Neural cell (in vitro differentiated cells): ENCODE data around the gene TMPRSS6. TPM values are rescaled to one million over a fixed set of nuclear protein-coding genes. Genes with fewer than 3 reads are reported as not detected.

Source experiments
- H2AFZ ChIP-seq: fragments of 200-600, 300-800 bp; sonication (generic), shearing (Covaris generic); 2 replicates; pipeline ENCODE4 v1.6.0; 2014; ENCODE audit warnings: low read depth, mild to moderate bottlenecking, antibody characterized with exemption, low read length, moderate library complexity
- H3F3A ChIP-seq: fragments of 200-600 bp; shearing (Covaris generic); 2 replicates; pipeline ENCODE4 v1.6.1; 2016; ENCODE audit warnings: mild to moderate bottlenecking, moderate library complexity, mixed read lengths, antibody characterized with exemption, low read length; ENCODE audit not compliant: insufficient read depth, poor library complexity, severe bottlenecking
- H3K27ac ChIP-seq: fragments of 200-600, 300-800 bp; sonication (generic), shearing (Covaris generic); 2 replicates; pipeline ENCODE4 v1.5.1; 2014; ENCODE audit warnings: mild to moderate bottlenecking, low read length, moderate library complexity
- H3K27me3 ChIP-seq: fragments of 300-800, 200-600 bp; sonication (generic), shearing (Covaris generic); 2 replicates; pipeline ENCODE4 v1.6.0; 2014; ENCODE audit warnings: mild to moderate bottlenecking, low read depth, low read length, moderate library complexity; ENCODE audit not compliant: insufficient read depth
- H3K36me3 ChIP-seq: fragments of 300-800, 200-600 bp; sonication (generic), shearing (Covaris generic); 2 replicates; pipeline ENCODE4 v1.5.1; 2014; ENCODE audit warnings: mild to moderate bottlenecking, antibody characterized with exemption, low read length, moderate library complexity; ENCODE audit not compliant: insufficient read depth
- H3K4me2 ChIP-seq: fragments of 300-800, 200-600 bp; sonication (generic), shearing (Covaris generic); 2 replicates; pipeline ENCODE4 v1.6.0; 2014; ENCODE audit warnings: mild to moderate bottlenecking, low read length
- H3K4me3 ChIP-seq: fragments of 300-800, 200-600 bp; sonication (generic), shearing (Covaris generic); 2 replicates; pipeline ENCODE4 v1.5.1; 2014; ENCODE audit warnings: mild to moderate bottlenecking, low read length, moderate library complexity
- H3K79me2 ChIP-seq: fragments of 200-600 bp; shearing (Covaris generic); replicated peaks from 2 replicates; pipeline ENCODE4 v1.6.0; 2014; ENCODE audit warnings: mild to moderate bottlenecking, low read length, moderate library complexity; ENCODE audit not compliant: insufficient read depth
- H3K9ac ChIP-seq: fragments of 300-800, 200-600 bp; sonication (generic), shearing (Covaris generic); 2 replicates; pipeline ENCODE4 v1.6.1; 2016; ENCODE audit warnings: mild to moderate bottlenecking, low read length, mixed read lengths
- H3K9me2 ChIP-seq: fragments of 200-600 bp; shearing (Covaris generic); 2 replicates; pipeline ENCODE4 v1.6.1; 2016; ENCODE audit warnings: mild to moderate bottlenecking, low read length, mixed read lengths; ENCODE audit not compliant: insufficient read depth
- H3K9me3 ChIP-seq: fragments of 200-600, 300-800 bp; sonication (generic), shearing (Covaris generic); 2 replicates; pipeline ENCODE4 v1.6.1; 2016; ENCODE audit warnings: mild to moderate bottlenecking, mixed run types, low read length, moderate library complexity, mixed read lengths
- H4K20me1 ChIP-seq: fragments of 200-600 bp; shearing (Covaris generic); 2 replicates; pipeline ENCODE4 v1.6.1; 2016; ENCODE audit warnings: mild to moderate bottlenecking, mixed run types; ENCODE audit not compliant: insufficient read depth
- EP300 ChIP-seq: fragments of 450-650 bp; conservative IDR thresholded peaks from 2 replicates; pipeline ENCODE4 v1.6.1; 2014; ENCODE audit warnings: antibody characterized with exemption, mild to moderate bottlenecking, moderate library complexity; ENCODE audit not compliant: poor library complexity, severe bottlenecking
- EZH2 ChIP-seq: fragments of 200-600, 300-800 bp; shearing (Covaris generic), sonication (generic); IDR thresholded peaks from 2 replicates; pipeline ENCODE4 v1.6.1; 2014; ENCODE audit warnings: antibody characterized with exemption, low read length, borderline replicate concordance, mild to moderate bottlenecking; ENCODE audit not compliant: insufficient read depth, poor library complexity, severe bottlenecking
- MXI1 ChIP-seq: fragments of 450-650 bp; conservative IDR thresholded peaks from 2 replicates; pipeline ENCODE4 v1.6.1; 2014; ENCODE audit warnings: antibody characterized with exemption, mild to moderate bottlenecking; ENCODE audit not compliant: poor library complexity, severe bottlenecking
- POLR2AphosphoS5 ChIP-seq: IDR thresholded peaks from 2 replicates; pipeline ENCODE4 v1.6.1; 2012
- RAD21 ChIP-seq: fragments of 450-650 bp; conservative IDR thresholded peaks from 2 replicates; pipeline ENCODE4 v1.6.1; 2014; ENCODE audit warnings: antibody characterized with exemption, mild to moderate bottlenecking, moderate library complexity
- SMC3 ChIP-seq: fragments of 450-650 bp; conservative IDR thresholded peaks from 2 replicates; pipeline ENCODE4 v1.6.1; 2014; ENCODE audit warnings: antibody characterized with exemption, mild to moderate bottlenecking, moderate library complexity; ENCODE audit not compliant: poor library complexity
- TAF1 ChIP-seq: IDR thresholded peaks from 2 replicates; pipeline ENCODE4 v1.6.1; 2012; ENCODE audit warnings: low read depth
- polyA plus RNA-seq: library from polyadenylated mRNA; depleted of rRNA; stranded (reverse); fragments of >200 nt; gene quantifications from 2 replicates; pipeline ENCODE4 v1.2.3, GENCODE V29; 2014
- TF ChIP-seq, protein P1 (sequence below): fragments of 450-650 bp; IDR thresholded peaks from 2 replicates; pipeline ENCODE4 v1.5.1; 2014; ENCODE audit warnings: antibody characterized with exemption, mild to moderate bottlenecking, moderate library complexity; ENCODE audit not compliant: poor library complexity, severe bottlenecking
- TF ChIP-seq, protein P2 (sequence below): IDR thresholded peaks from 2 replicates; pipeline ENCODE4 v1.6.1; 2012; ENCODE audit warnings: borderline replicate concordance

The TMPRSS6 gene
- polyA plus RNA-seq, 1 donor from 2014 or later: not detected

DNA sequence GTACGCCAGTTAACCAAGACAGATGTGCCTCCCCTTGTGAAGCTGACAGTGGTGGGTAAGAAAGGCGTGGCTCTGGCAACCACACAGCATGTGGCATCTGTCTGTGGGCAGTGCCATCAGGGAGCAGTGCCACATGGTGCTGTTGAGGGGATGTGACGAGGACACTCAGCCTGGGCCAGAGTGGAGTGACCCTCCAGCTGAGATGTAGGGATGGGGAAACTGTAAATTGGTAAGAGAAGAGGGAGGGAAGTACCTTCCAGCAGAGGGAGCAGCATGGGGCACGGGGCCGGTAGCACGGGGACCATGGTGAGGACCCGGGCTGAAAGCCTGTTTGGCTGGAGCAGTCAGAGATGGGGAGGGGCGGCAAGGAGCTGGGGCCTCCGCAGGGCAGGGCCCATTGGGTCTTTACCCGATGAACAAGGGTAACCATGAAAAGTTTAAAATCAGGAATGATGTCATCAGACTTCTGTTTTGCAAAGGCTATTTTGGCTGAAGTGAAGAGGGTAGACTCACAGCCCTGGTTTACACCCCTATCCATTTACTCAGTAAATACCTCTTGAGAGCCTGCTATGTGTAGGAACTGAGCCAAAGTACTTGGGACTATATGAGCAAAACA lies 10.4 kb downstream of the TMPRSS6 start:
- no peaks in the 10 kb centered on the region for H4K20me1 ChIP-seq
- no peaks in the 10 kb centered on the region for H3K9me2 ChIP-seq
- no peaks in the 10 kb centered on the region for H3K27me3 ChIP-seq
- no peak overlapping the region for H3K9ac ChIP-seq
- H3K36me3 ChIP-seq: no peaks in the 10 kb centered on the region
- no peaks in the 10 kb centered on the region for H3K79me2 ChIP-seq
- H3K4me2 ChIP-seq: no peak overlapping the region
- no peak overlapping the region for H3K4me3 ChIP-seq
- H3K9me3 ChIP-seq: no peaks in the 10 kb centered on the region
- TF ChIP-seq EP300 (no peak), SMC3 (no peak), EZH2 (no peak), POLR2AphosphoS5 (no peak), RAD21 (no peak)
- TF ChIP-seq, protein P1, sequence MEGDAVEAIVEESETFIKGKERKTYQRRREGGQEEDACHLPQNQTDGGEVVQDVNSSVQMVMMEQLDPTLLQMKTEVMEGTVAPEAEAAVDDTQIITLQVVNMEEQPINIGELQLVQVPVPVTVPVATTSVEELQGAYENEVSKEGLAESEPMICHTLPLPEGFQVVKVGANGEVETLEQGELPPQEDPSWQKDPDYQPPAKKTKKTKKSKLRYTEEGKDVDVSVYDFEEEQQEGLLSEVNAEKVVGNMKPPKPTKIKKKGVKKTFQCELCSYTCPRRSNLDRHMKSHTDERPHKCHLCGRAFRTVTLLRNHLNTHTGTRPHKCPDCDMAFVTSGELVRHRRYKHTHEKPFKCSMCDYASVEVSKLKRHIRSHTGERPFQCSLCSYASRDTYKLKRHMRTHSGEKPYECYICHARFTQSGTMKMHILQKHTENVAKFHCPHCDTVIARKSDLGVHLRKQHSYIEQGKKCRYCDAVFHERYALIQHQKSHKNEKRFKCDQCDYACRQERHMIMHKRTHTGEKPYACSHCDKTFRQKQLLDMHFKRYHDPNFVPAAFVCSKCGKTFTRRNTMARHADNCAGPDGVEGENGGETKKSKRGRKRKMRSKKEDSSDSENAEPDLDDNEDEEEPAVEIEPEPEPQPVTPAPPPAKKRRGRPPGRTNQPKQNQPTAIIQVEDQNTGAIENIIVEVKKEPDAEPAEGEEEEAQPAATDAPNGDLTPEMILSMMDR: no peak
- TF ChIP-seq, protein P2, sequence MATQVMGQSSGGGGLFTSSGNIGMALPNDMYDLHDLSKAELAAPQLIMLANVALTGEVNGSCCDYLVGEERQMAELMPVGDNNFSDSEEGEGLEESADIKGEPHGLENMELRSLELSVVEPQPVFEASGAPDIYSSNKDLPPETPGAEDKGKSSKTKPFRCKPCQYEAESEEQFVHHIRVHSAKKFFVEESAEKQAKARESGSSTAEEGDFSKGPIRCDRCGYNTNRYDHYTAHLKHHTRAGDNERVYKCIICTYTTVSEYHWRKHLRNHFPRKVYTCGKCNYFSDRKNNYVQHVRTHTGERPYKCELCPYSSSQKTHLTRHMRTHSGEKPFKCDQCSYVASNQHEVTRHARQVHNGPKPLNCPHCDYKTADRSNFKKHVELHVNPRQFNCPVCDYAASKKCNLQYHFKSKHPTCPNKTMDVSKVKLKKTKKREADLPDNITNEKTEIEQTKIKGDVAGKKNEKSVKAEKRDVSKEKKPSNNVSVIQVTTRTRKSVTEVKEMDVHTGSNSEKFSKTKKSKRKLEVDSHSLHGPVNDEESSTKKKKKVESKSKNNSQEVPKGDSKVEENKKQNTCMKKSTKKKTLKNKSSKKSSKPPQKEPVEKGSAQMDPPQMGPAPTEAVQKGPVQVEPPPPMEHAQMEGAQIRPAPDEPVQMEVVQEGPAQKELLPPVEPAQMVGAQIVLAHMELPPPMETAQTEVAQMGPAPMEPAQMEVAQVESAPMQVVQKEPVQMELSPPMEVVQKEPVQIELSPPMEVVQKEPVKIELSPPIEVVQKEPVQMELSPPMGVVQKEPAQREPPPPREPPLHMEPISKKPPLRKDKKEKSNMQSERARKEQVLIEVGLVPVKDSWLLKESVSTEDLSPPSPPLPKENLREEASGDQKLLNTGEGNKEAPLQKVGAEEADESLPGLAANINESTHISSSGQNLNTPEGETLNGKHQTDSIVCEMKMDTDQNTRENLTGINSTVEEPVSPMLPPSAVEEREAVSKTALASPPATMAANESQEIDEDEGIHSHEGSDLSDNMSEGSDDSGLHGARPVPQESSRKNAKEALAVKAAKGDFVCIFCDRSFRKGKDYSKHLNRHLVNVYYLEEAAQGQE: no peak
- no peaks in the 10 kb centered on the region for H3F3A ChIP-seq
- H3K27ac ChIP-seq: no peak overlapping the region
- no peak overlapping the region for H2AFZ ChIP-seq

DNA sequence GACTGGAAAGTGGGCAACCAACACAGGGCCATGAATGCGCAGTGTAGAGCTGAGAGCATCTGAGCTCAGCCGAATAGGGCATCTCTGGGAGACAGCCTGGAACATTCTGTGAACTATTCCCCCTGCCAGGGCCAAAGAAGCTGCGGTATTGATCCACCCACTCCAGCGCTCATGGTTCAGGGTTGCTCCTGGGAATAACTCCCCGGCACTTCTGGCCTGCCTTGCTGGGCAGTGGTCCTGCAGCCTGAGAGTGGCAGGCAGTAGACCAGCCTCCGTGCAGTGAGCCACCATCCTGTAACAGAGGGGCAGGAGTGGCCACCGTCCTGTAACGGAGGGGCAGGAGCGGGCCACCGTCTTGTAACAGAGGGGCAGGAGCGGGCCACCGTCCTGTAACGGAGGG lies 12.2 kb downstream of the TMPRSS6 start:
- Histone ChIP-seq H3K79me2 (no peaks in the 10 kb centered on the region), H3K9ac (no peak overlapping the region), H3K9me3 (no peaks in the 10 kb centered on the region), H3K36me3 (no peaks in the 10 kb centered on the region), H4K20me1 (no peaks in the 10 kb centered on the region), H2AFZ (no peak overlapping the region), H3F3A (no peaks in the 10 kb centered on the region), H3K4me3 (no peak overlapping the region), H3K4me2 (no peak overlapping the region), H3K27me3 (no peaks in the 10 kb centered on the region), H3K9me2 (no peaks in the 10 kb centered on the region), H3K27ac (no peak overlapping the region)
- TF ChIP-seq, protein P1: no peak
- TF ChIP-seq POLR2AphosphoS5 (no peak), RAD21 (no peak), EZH2 (no peak), MXI1 (no peak), EP300 (no peak), SMC3 (no peak), TAF1 (no peak)
- TF ChIP-seq, protein P2: no peak
